ENCODE measurements around the gene ELAVL1. TPM values are rescaled to one million over a fixed set of nuclear protein-coding genes. Genes with fewer than 3 reads are reported as not detected.

Gene ELAVL1
- total RNA-seq, 1 donor from 2014 or later, result 124 TPM

DNA sequence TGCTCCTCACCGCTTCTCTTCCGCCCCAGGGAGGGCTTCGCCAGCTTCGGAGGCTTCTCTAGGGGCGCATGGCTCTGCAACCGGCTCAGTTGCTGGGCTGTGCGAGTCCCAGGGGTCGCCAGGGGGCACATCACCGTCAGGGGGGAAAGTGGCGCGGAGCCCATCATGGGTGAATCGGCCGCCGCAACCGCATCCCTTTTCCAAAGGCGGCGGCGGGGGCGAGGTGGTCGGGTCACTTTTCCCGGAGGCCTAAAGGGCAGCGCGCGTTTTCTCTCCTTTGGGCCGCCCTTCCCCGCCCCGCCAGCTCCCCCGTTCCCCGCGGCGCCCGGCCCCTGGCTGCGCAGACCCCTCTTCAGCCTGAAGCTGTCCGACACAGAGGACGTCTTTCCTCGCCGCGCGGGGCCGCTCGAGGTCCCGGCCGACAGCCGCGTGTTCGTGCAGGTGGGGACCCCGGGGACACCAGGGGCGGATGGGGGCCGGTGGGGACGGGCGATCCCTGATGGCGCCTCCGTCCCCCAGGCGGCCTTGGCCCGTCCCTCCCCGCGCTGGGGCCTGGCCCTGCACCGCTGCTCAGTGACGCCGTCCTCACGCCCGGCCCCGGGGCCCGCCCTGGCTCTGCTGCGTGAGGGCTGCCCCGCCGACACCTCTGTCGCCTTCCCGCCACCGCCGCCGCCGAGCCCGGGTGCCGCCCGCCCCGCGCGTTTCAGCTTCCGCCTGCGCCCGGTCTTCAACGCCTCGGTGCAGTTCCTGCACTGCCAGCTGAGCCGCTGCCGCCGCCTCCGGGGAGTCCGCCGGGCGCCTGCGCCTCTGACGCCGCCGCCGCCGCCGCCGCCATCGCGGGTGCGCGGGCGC lies 89.1 kb downstream of the ELAVL1 start:
- no peak for DNase-seq (ENCODE audit: extremely low spot score, unreplicated experiment)
- peaks cover 4% of the 10 kb centered on the region for H3K36me3 Mint-ChIP-seq
- peak overlapping the region; percentile 65 for H3K4me3 Mint-ChIP-seq
- TF ChIP-seq, protein P1, sequence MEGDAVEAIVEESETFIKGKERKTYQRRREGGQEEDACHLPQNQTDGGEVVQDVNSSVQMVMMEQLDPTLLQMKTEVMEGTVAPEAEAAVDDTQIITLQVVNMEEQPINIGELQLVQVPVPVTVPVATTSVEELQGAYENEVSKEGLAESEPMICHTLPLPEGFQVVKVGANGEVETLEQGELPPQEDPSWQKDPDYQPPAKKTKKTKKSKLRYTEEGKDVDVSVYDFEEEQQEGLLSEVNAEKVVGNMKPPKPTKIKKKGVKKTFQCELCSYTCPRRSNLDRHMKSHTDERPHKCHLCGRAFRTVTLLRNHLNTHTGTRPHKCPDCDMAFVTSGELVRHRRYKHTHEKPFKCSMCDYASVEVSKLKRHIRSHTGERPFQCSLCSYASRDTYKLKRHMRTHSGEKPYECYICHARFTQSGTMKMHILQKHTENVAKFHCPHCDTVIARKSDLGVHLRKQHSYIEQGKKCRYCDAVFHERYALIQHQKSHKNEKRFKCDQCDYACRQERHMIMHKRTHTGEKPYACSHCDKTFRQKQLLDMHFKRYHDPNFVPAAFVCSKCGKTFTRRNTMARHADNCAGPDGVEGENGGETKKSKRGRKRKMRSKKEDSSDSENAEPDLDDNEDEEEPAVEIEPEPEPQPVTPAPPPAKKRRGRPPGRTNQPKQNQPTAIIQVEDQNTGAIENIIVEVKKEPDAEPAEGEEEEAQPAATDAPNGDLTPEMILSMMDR (conservative IDR thresholded peaks at IDR 0.05), result peak; percentile 11
- H3K27me3 Mint-ChIP-seq, result peaks cover 42% of the 10 kb centered on the region
- H3K9me3 Mint-ChIP-seq, result no peaks in the 10 kb centered on the region
- peaks cover 12% of the 10 kb centered on the region for H3K4me1 Mint-ChIP-seq (ENCODE audit: unreplicated experiment)
- H3K27ac Mint-ChIP-seq, result no peak overlapping the region

DNA sequence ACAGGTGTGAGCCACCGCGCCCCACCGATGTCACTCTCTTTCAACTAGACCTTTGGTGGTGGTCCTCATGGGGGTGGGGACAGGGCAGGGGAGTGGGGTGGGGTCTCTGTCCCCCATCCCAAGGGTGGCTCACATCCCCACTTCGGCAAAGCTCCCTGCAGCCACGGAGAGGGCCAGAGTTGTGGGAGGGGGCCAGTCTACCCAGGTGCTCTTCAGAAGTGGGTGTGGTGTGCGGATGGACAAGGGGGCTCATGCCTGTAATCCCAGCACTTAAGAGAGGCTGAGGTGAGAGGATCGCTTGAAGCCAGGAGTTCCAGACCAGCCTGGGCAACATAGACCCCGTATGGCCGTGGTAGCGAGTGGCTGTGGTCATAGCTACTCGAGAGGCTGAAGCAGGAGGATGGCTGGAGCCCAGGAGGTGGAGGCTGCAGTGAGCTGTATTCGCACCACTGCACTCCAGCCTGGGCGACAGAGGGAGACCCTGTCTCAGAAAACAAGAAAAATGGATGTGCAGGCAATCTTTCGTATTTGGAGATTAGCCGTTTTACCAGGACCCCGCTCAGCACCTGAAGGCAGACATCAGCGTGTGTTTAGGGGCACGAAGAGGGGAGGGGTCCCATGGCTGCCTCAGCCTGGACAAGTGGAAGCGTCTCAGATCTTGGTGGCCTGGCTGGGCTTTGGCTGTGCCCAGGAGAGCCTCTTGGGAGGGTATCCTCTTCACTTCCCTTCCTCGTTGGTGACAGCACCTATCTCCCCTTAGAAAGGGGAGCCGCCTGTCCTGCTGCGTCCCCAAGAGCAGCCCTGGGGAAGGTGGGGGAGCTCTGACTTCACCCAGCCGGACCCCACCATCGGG lies 90.0 kb downstream of the ELAVL1 start:
- TF ChIP-seq, protein P1 (conservative IDR thresholded peaks at IDR 0.05), result no peak
- Mint-ChIP-seq H3K36me3 (peaks cover 4% of the 10 kb centered on the region), H3K4me1 (ENCODE audit: unreplicated experiment) (peaks cover 6% of the 10 kb centered on the region), H3K4me3 (peak overlapping the region; percentile 65), H3K27me3 (peaks cover 42% of the 10 kb centered on the region), H3K9me3 (no peaks in the 10 kb centered on the region), H3K27ac (peak overlapping the region; percentile 50)
- no peak for DNase-seq (ENCODE audit: extremely low spot score, unreplicated experiment)

DNA sequence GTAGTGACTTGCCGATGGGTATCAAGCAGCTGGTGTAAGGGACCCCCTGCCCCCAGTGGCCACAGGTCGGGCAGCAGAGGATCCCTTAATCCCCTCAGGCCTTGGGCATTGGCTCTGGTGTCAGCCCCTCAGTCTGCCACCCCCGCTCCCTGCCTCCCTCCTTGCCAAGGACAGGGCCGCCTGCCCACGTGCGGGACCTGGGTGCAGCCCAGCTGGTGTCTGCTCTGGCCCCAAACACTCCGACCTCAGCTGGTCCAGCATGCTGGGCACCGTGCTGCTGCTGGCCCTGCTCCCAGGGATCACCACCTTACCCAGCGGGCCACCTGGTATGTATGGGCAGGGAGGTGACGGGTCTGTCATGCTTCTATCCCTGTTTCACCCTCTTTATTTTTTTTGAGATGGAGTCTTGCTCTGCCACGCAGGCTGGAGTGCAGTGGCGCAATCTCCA lies 90.8 kb downstream of the ELAVL1 start, which contains the start of gene TGFBR3L:
Gene TGFBR3L, plus strand, starts transcription at position 233 of the 448 bp plus-strand sequence.
- TF ChIP-seq, protein P1 (conservative IDR thresholded peaks at IDR 0.05), result no peak
- Mint-ChIP-seq H3K36me3 (peaks cover 4% of the 10 kb centered on the region), H3K27me3 (peaks cover 36% of the 10 kb centered on the region), H3K27ac (peak within 1 kb of the TSS; percentile 50), H3K9me3 (no peaks in the 10 kb centered on the region), H3K4me1 (ENCODE audit: unreplicated experiment) (peaks cover 1% of the 10 kb centered on the region), H3K4me3 (peak within 1 kb of the TSS; percentile 65)
- no peak for DNase-seq (ENCODE audit: extremely low spot score, unreplicated experiment)

DNA sequence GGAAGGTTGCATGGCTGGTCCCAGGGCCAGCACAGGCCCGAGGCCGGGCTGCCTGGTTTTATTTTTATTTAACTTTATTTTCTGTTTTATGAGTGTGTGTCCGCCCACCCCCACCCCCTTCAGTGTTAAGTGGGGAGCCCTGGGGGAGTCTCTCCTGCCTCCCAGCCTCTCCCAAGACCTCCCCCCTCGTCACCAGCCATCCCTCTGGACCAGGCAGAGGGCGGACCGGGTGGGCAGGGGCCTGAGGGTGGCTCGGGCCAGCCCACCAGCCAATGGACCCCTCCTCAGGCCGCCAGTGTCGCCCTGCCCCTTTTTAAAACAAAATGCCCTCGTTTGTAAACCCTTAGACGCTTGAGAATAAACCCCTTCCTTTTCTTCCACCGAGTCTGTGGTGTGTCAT lies 91.3 kb downstream of the ELAVL1 start:
- H3K27me3 Mint-ChIP-seq, result peaks cover 34% of the 10 kb centered on the region
- H3K9me3 Mint-ChIP-seq, result no peaks in the 10 kb centered on the region
- H3K36me3 Mint-ChIP-seq, result peaks cover 4% of the 10 kb centered on the region
- H3K27ac Mint-ChIP-seq, result no peak overlapping the region
- no peak overlapping the region for H3K4me3 Mint-ChIP-seq
- DNase-seq (ENCODE audit: extremely low spot score, unreplicated experiment), result no peak
- TF ChIP-seq, protein P1 (conservative IDR thresholded peaks at IDR 0.05), result no peak
- H3K4me1 Mint-ChIP-seq (ENCODE audit: unreplicated experiment), result no peaks in the 10 kb centered on the region

DNA sequence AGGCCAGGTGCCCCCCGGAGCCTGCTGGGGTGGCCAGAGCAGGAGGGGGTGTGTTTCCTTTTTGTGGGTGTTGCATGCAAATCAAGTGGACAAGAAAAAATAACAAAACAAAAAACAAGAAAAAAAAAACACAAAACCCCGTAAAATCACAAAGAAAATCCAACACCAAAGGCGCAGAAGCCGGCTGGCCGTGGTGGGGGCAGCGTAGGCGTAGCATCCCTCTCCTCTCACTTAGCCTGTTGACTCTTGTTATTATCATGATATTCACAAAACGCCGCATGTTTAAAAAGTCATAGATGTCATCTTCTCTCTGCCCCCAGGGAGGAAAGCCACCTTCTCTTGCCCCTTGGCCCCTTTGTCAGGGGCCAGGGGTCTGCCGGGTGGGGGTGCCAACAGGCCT lies 91.8 kb downstream of the ELAVL1 start:
- Mint-ChIP-seq H3K4me1 (ENCODE audit: unreplicated experiment) (no peaks in the 10 kb centered on the region), H3K36me3 (peaks cover 4% of the 10 kb centered on the region), H3K27ac (no peak overlapping the region), H3K27me3 (peaks cover 34% of the 10 kb centered on the region), H3K9me3 (no peaks in the 10 kb centered on the region), H3K4me3 (no peak overlapping the region)
- TF ChIP-seq, protein P1 (conservative IDR thresholded peaks at IDR 0.05), result no peak
- no peak for DNase-seq (ENCODE audit: extremely low spot score, unreplicated experiment)
